Lower leg skin (tissue), 3 donors: ENCODE data around the gene CRK.

Experiments
- CTCF ChIP-seq, 3 donors: fragments of 450-650 bp; IDR thresholded peaks; one replicate each; pipeline ENCODE4 v1.5.1; 2016; ENCODE audit warnings: antibody characterized with exemption in 3 of 3, mild to moderate bottlenecking in 3 of 3, moderate library complexity in 2 of 3
- POLR2A ChIP-seq, 2 donors: fragments of 450-650 bp; IDR thresholded peaks; one replicate each; pipeline ENCODE4 v1.6.1; 2016 to 2017; ENCODE audit warnings: antibody characterized with exemption in 2 of 2, mild to moderate bottlenecking in 1 of 2, moderate library complexity in 1 of 2

DNA sequence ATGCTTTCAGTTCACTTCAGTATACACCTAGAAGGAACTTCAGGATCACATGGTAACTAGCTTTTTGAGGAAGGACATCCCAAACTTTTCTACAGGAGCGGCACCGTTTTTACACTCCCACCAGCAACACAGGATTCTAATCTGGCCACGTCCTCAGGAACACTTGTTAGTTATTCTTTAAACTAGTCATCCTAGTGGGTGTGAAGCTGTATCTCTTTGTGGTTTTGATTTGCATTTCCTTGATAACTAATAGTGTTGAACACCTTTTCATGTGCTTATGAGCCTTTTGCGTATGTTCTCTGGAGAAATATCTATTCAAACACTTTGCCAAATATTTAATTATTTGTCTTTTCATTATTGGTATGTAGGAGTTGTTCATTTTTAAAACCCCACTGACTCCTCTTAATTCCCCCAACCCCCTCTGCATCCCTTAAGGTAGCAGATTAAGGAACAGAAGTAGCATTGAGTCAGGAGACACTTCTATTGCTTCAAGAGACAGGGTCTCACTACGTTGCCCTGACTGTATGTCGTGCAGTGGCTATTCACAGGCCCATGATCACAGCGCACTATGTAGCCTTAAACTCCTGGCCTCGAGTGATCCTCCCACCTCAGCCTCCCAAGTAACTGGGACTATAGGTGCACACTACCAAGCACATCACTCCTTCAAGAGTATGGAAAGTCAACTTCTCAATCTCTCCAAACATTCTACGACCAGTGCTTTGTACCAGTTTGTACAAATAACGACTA, 81.4 kb downstream of the CRK start:
- TF ChIP-seq POLR2A (IDR thresholded peaks at IDR 0.05), result no peak
- no peak for TF ChIP-seq CTCF (IDR thresholded peaks at IDR 0.05)
